ENCODE data around the gene EBLN1. TPM values are rescaled to one million over a fixed set of nuclear protein-coding genes. Genes with fewer than 3 reads are reported as not detected.

EBLN1 gene
- total and polyA plus RNA-seq, 2 of the 8 experiments (the other 6 are each of a cell fraction or from before 2014, with no cell fraction given) = not detected

DNA sequence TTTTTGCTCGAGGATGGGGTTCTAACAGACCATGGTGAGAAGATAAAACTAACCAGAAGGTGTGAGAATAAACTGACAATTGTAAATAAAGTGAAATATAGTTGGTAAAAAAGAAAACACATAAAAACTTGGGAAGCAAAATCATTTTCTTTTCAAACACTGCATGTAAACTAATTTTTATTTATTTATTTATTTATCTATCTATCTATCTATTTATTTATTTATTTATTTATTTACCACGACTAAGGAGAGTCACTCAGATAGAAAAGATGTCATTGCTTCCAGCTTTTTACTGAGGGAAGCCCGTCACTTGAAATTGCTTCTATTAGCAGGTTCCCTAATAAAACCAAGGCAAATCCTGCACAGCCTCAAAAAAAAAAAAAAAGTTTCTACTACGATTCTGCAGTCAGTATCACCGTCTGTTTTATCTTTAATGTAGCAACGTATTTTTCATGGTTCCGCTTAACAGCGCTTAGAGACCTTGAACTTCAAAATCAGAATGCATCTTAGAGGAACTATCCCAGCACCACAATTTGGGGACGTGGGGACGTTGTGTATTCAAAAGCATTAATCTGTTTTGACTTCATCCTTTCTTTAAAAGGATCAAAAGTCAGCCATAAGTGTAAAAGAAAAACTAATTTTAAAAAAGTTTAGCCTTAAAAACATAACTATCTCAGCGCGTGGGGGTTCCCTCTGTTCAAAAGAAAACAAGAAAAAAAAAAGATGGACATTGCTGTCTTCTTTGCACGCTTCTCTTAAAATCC lies 33.3 kb upstream of the EBLN1 start:
- CTCF ChIA-PET (ENCODE audit: partially characterized antibody) = interaction anchor here (0.6 kb wide), 1 partner anchor 690 kb away, joined by 3 read pairs; no protein-coding TSS in a partner anchor
- H3K27me3 ChIP-seq (replicated peaks in 1 of 4; ENCODE audit: control insufficient read depth in 3 of 4, extremely low read depth in 1 of 4, insufficient read depth in 3 of 4, low read length in 3 of 4) = peaks cover 20 to 59% (median 36%) of the 10 kb centered on the region in 4 experiments
- H3K23me2 ChIP-seq (ENCODE audit: low read depth, low read length) = peaks cover 5% of the 10 kb centered on the region

More for the DNA sequence above, 33.3 kb upstream of the EBLN1 start:
- H2BK5ac ChIP-seq (ENCODE audit: low read depth, low read length) = no peak overlapping the region
- no peak overlapping the region for H3K14ac ChIP-seq (ENCODE audit: insufficient read length)
- peak overlapping the region; percentile 67 to 86 for H3K4me2 ChIP-seq (ENCODE audit: insufficient read depth in 1 of 2, low read depth in 2 of 2, low read length in 2 of 2)
- H3K79me2 ChIP-seq (ENCODE audit: control insufficient read depth in 1 of 2, insufficient read depth in 2 of 2, low read length in 2 of 2) = no peaks in the 10 kb centered on the region
- no peak overlapping the region for H3K18ac ChIP-seq (ENCODE audit: extremely low read depth, low read length)
- POLR2A ChIA-PET (ENCODE audit: partially characterized antibody) = interaction anchor here (0.6 kb wide), 1 partner anchor 293 kb away, joined by 4 read pairs; no protein-coding TSS in a partner anchor
- H3K4ac ChIP-seq (replicated peaks; ENCODE audit: insufficient read length, low read depth, low read length) = no peak overlapping the region
- H3K23ac ChIP-seq (ENCODE audit: insufficient read length) = no peak overlapping the region
- no peak overlapping the region for H3K27ac ChIP-seq (ENCODE audit: low read depth, low read length)
- H4K8ac ChIP-seq (ENCODE audit: extremely low read depth, insufficient read depth, low read length) = no peak overlapping the region
- no peak overlapping the region for H2BK120ac ChIP-seq (replicated peaks; ENCODE audit: low read depth, low read length)
- peaks cover 0 to 2% (median 0%) of the 10 kb centered on the region in 4 experiments; a peak in 1 of 8 replicates for H3K36me3 ChIP-seq (ENCODE audit: control insufficient read depth in 2 of 4, insufficient read depth in 4 of 4, low read length in 3 of 4)
- no peaks in the 10 kb centered on the region for H4K20me1 ChIP-seq (replicated peaks in 1 of 2; ENCODE audit: control insufficient read depth in 1 of 2, insufficient read depth in 2 of 2, low read length in 2 of 2)
- no peak overlapping the region for H2AFZ ChIP-seq (ENCODE audit: low read length)
- no peak overlapping the region for H2BK20ac ChIP-seq (ENCODE audit: low read length)
- 15% methylated on average over 13 of the region's 13 CpGs; no CpG with 5 or more reads in 1 of the 2 experiments for WGBS, 2 experiments (ENCODE audit: extremely low coverage in 1 of 2, insufficient coverage in 1 of 2, insufficient read length in 1 of 2, insufficient replicate concordance in 2 of 2, low coverage in 1 of 2, low lambda C conversion rate in 2 of 2, missing lambda C conversion rate in 1 of 2)
- no peak overlapping the region for H3K9ac ChIP-seq (replicated peaks in 1 of 4; ENCODE audit: extremely low read depth in 1 of 4, low read depth in 3 of 4, low read length in 3 of 4)
- TF ChIP-seq SP1 (IDR thresholded peaks at IDR 0.05; ENCODE audit: low read depth, low read length) (no peak), SIN3A (conservative IDR thresholded peaks at IDR 0.05 in 1 of 2, IDR thresholded peaks at IDR 0.05 in 1 of 2; ENCODE audit: low read depth in 1 of 2, low read length in 2 of 2) (no peak), BCL11A (IDR thresholded peaks at IDR 0.05; ENCODE audit: low read depth in 2 of 2, low read length in 2 of 2) (no peak), RXRA (IDR thresholded peaks at IDR 0.05; ENCODE audit: insufficient read depth, low read depth, low read length) (no peak), HDAC6 (IDR thresholded peaks at IDR 0.05; ENCODE audit: low read depth, low read length) (no peak), GABPA (IDR thresholded peaks at IDR 0.05; ENCODE audit: borderline replicate concordance, insufficient read depth, low read length) (no peak), CTBP2 (IDR thresholded peaks at IDR 0.05; ENCODE audit: borderline replicate concordance, insufficient read depth, insufficient read length, low read length) (no peak), GTF2F1 (IDR thresholded peaks at IDR 0.05; ENCODE audit: borderline replicate concordance, low read depth, low read length) (no peak)
- TF ChIP-seq, protein P1, sequence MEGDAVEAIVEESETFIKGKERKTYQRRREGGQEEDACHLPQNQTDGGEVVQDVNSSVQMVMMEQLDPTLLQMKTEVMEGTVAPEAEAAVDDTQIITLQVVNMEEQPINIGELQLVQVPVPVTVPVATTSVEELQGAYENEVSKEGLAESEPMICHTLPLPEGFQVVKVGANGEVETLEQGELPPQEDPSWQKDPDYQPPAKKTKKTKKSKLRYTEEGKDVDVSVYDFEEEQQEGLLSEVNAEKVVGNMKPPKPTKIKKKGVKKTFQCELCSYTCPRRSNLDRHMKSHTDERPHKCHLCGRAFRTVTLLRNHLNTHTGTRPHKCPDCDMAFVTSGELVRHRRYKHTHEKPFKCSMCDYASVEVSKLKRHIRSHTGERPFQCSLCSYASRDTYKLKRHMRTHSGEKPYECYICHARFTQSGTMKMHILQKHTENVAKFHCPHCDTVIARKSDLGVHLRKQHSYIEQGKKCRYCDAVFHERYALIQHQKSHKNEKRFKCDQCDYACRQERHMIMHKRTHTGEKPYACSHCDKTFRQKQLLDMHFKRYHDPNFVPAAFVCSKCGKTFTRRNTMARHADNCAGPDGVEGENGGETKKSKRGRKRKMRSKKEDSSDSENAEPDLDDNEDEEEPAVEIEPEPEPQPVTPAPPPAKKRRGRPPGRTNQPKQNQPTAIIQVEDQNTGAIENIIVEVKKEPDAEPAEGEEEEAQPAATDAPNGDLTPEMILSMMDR (IDR thresholded peaks at IDR 0.05; ENCODE audit: control extremely low read depth in 1 of 3, insufficient read depth in 1 of 3, low read depth in 1 of 3, low read length in 3 of 3) = no peak
- DNase-seq (ENCODE audit: low read depth in 1 of 2, low spot score in 2 of 2) (no peak), FAIRE-seq (no peak)
- 0 out of 7 replicates have a peak, but pooled peaks cover 0 to 3% (median 0%) of the 10 kb centered on the region in 4 experiments for H3K4me1 ChIP-seq (replicated peaks in 1 of 4; ENCODE audit: control insufficient read depth in 3 of 4, insufficient read depth in 4 of 4, low read length in 3 of 4)
- H4K5ac ChIP-seq (ENCODE audit: insufficient read length, low read depth, low read length) = no peak overlapping the region
- H3K9me3 ChIP-seq (ENCODE audit: insufficient read depth in 2 of 2, low read depth in 1 of 2, low read length in 1 of 2) = no peaks in the 10 kb centered on the region
- no peak overlapping the region for H3K56ac ChIP-seq (replicated peaks; ENCODE audit: insufficient read length, low read depth, low read length)
- no peak overlapping the region for H2BK12ac ChIP-seq (ENCODE audit: low read depth, low read length)
- H2AK5ac ChIP-seq (ENCODE audit: low read depth, low read length) = no peak overlapping the region
- no peaks in the 10 kb centered on the region for H3K79me1 ChIP-seq (ENCODE audit: low read depth, low read length)
- no peak overlapping the region for H4K91ac ChIP-seq (replicated peaks; ENCODE audit: insufficient read length, low read length)
- no peak overlapping the region for H2BK15ac ChIP-seq (ENCODE audit: low read length)
- peak overlapping the region; percentile 59 to 71 (median 66) for H3K4me3 ChIP-seq (ENCODE audit: extremely low read depth in 1 of 4, insufficient read depth in 2 of 4, low read depth in 3 of 4, low read length in 4 of 4)

Measured in H1 (cell line).